HepG2 (cell line): ENCODE measurements around the gene TAP1. TPM values are rescaled to one million over a fixed set of nuclear protein-coding genes. Genes with fewer than 3 reads are reported as not detected.
A peak's percentile ranks its signal among the peaks of the same experiment; 100 is the strongest.

ENCODE experiments used
- GATA4 ChIP-seq: sonication (generic); IDR thresholded peaks from 2 replicates; pipeline ENCODE4 v1.6.1; 2016; ENCODE audit warnings: antibody characterized with exemption, low read depth, borderline replicate concordance
- MTERF4 ChIP-seq: sonication (generic); formaldehyde crosslinking; IDR thresholded peaks from 2 replicates; pipeline ENCODE4 v1.8.0; 2023; ENCODE audit warnings: mild to moderate bottlenecking, missing genetic modification reagents
- MXI1 ChIP-seq: IDR thresholded peaks from 3 replicates; pipeline ENCODE4 v1.6.1; 2012; ENCODE audit warnings: low read depth, low read length, inconsistent platforms, borderline replicate concordance
- SP1 ChIP-seq, 2 experiments: fragments of 450-650 bp in 1 of 2; sonication (generic) in 1 of 2; formaldehyde crosslinking in 1 of 2; IDR thresholded peaks; 2 replicates each; pipeline versions ENCODE4 v1.4.0 to v1.6.1; 2016 to 2020; ENCODE audit warnings: missing genetic modification reagents in 1 of 2
- TBP ChIP-seq: sonication (generic); formaldehyde crosslinking; IDR thresholded peaks from 2 replicates; pipeline ENCODE4 v1.5.0; 2020; ENCODE audit warnings: missing genetic modification reagents
- ZNF513 ChIP-seq: sonication (generic); formaldehyde crosslinking; conservative IDR thresholded peaks from 2 replicates; pipeline ENCODE4 v1.5.0; 2020; ENCODE audit warnings: missing genetic modification reagents
- ZNF646 ChIP-seq: sonication (generic); formaldehyde crosslinking; IDR thresholded peaks from 2 replicates; pipeline ENCODE4 v1.9.0; 2021; ENCODE audit warnings: mild to moderate bottlenecking, missing genetic modification reagents
- polyA plus RNA-seq, 8 experiments: library from polyadenylated mRNA; depleted of rRNA in 3 of 8; stranded (reverse) in 7 of 8; unstranded in 1 of 8; fragments of >200 nt; fragmentation: Illumina TruSeq in 4 of 8; extraction: Trizol in 4 of 8; gene quantifications; 2 replicates each; pipeline versions ENCODE4 v1.2.1 to v1.2.3, GENCODE V29; 2011 to 2016; ENCODE audit warnings: low read depth in 4 of 8, missing spikeins in 1 of 8, mixed read lengths in 1 of 8; ENCODE audit not compliant: insufficient read depth in 1 of 8
- total RNA-seq, 5 experiments: library from RNA; depleted of rRNA; stranded (reverse); fragments of >200 nt; fragmentation: Illumina TruSeq; extraction: Trizol; gene quantifications; 2 replicates each; pipeline ENCODE4 v1.2.3, GENCODE V29; 2016; ENCODE audit warnings: low read depth in 1 of 5

The TAP1 gene
- total and polyA plus RNA-seq, 2 of the 13 experiments (the other 11 are each of a cell fraction or from before 2014, with no cell fraction given), result 31.2 to 52.2 TPM

- no peak for TF ChIP-seq SP1 (IDR thresholded peaks at IDR 0.05)
- peak; percentile 56; the same call in 1 of the 2 replicates for TF ChIP-seq SP1 (CRISPR knock-in tag; IDR thresholded peaks at IDR 0.05)
- TF ChIP-seq MTERF4 (CRISPR knock-in tag), result no peak
- no peak for TF ChIP-seq ZNF646 (CRISPR knock-in tag)
- 0 out of 2 replicates have a peak, but pooled peaks have one; percentile 38 for TF ChIP-seq ZNF513 (CRISPR knock-in tag)
- TF ChIP-seq TBP (CRISPR knock-in tag), result peak; percentile 95; the same call in 1 of the 2 replicates
- peak; percentile 90; the same call in 2 of the 3 replicates for TF ChIP-seq MXI1
- TF ChIP-seq GATA4, result no peak
- TF ChIP-seq, all 625 proteins: peak for 297
These were observed 15.2 kb downstream of the TAP1 start, which contains the start of gene TAP2 (continued) for GRCh38 chr6:32838114-32838958.
